GM21381 (cell line): ENCODE results near the gene ARHGEF10L.

Experiments used
- ATAC-seq: cut with Tn5 transposase; IDR thresholded peaks from one replicate; pipeline ENCODE4 v1.9.1; 2021; ENCODE audit warnings: mild to moderate bottlenecking, moderate library complexity; ENCODE audit not compliant: unreplicated experiment

Gene ARHGEF10L

GRCh38 chr1:17588048-17588871, 48.8 kb downstream of the ARHGEF10L start:
- ATAC-seq, result no peak

GRCh38 chr1:17591814-17592430, 52.4 kb downstream of the ARHGEF10L start:
- no peak for ATAC-seq

GRCh38 chr1:17594026-17594425, 54.5 kb downstream of the ARHGEF10L start:
- ATAC-seq, result no peak

- no peak for ATAC-seq
These were observed 55.4 kb downstream of the ARHGEF10L start for GRCh38 chr1:17594690-17595601.

- no peak for ATAC-seq
These were observed 56.1 kb downstream of the ARHGEF10L start for GRCh38 chr1:17595602-17595925.

- no peak for ATAC-seq
These were observed 56.7 kb downstream of the ARHGEF10L start for GRCh38 chr1:17596186-17596585.

GRCh38 chr1:17596651-17597509, 57.4 kb downstream of the ARHGEF10L start:
- no peak for ATAC-seq

GRCh38 chr1:17597651-17598050, 58.2 kb downstream of the ARHGEF10L start:
- ATAC-seq, result no peak

- no peak for ATAC-seq
These were observed 58.8 kb downstream of the ARHGEF10L start for GRCh38 chr1:17598251-17598650.

GRCh38 chr1:17599291-17599953, 59.9 kb downstream of the ARHGEF10L start:
- no peak for ATAC-seq

GRCh38 chr1:17599954-17600300, 60.4 kb downstream of the ARHGEF10L start:
- no peak for ATAC-seq

- ATAC-seq, result no peak
These were observed 60.8 kb downstream of the ARHGEF10L start for GRCh38 chr1:17600321-17600720.

- no peak for ATAC-seq
These were observed 62.3 kb downstream of the ARHGEF10L start for GRCh38 chr1:17601643-17602382.

- no peak for ATAC-seq
These were observed 63.8 kb downstream of the ARHGEF10L start for GRCh38 chr1:17603091-17603841.

GRCh38 chr1:17605582-17606344, 66.3 kb downstream of the ARHGEF10L start:
- ATAC-seq, result no peak

- no peak for ATAC-seq
These were observed 67.4 kb downstream of the ARHGEF10L start for GRCh38 chr1:17606826-17607440.
